ENCODE measurements around the gene SUV39H1. TPM values are rescaled to one million over a fixed set of nuclear protein-coding genes. Genes with fewer than 3 reads are reported as not detected.

The SUV39H1 gene
- polyA plus RNA-seq, 3 donors = 5.5 to 7.6 (median 6.0) TPM

DNA sequence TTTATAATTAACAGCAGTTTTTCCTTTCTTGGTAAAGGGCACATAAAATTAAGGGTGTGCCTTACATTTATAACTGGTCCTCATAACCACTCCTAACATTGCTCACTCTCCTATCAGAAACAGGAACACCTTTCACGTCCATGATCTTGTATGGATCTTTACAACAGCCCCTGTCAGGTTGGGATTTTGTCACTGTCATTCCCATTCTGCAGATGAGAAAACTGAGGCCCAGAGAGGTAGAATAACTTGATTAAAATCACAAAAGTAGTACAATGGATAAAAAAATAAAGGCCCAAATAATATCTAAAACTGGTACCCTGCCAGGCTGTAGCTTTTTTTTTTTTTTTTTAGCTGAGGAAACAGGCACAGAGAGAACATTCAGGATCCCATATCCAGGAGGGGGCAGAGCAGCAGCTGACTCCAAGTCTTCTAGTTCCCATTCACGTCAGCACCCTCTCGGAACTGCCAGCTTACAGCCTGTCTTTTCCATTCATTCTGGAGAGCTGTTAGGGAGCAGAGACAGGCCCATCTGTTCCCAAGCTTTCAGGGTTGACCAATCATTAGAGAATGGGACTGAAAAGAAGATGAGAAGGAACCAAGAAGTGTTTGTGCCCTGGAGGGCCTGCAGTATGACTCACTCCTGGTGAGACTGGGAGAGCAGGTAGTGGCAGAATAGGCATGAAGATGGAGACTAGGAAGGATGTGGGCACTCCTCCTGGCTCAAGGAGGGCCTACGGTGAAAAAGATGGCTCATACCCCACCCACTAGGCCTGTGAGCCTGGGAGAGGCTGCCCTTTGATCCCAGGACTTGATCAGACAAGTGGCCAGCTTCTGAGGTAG lies 7.3 kb downstream of the SUV39H1 start:
- DNase-seq (ENCODE audit: extremely low read depth in 1 of 11, low read depth in 9 of 11, low spot score in 4 of 11) = no peak

DNA sequence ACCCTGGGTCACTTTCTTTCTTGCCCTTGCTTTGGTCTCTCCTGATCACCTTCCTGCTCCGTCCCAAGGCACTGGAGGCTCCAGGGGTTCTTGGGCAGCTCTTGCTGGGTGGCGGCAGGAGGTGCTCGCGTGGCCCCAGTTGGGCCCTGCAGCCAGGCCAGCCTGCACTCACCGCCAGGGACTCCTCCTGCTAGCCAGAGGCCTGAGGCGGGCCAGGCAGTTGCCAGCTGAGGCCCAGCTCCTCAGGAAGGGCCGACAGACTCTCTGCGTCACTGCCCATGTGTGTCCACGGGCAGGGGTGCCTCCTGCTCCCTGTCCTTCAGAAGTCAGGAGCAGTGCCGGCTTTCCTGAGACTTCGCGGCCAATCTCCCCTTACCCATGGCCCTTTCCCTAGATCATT lies 9.3 kb downstream of the SUV39H1 start:
- DNase-seq (ENCODE audit: extremely low read depth in 1 of 11, low read depth in 9 of 11, low spot score in 4 of 11) = peak in 1 of 11 donors; percentile 22

DNA sequence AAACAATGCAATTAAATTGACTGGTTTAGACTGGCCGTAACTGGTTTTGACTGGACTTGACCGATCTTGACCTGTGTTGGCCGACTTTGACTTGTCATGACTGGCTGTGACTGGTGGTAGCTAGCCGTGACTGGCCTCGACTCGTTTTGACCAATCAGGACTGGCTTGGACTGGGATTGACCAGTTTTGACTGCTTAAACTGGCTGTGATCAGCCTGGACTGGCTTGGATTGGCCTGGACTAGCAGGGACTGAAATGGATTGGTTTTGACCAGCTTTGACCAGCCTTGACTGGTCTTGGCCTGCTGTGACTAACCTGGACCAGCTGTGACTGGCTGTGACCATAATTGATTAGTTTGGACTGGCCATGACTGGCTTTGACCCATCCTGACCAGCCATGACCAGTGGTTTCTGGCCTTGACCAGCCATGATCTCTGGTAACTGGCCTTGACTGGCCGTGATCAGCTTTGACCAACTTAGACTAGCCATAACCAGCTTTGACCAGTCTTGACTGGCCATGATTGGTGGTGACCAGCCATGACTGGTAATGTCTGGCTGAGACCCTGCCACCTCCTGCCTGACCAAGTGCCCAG lies 13.1 kb downstream of the SUV39H1 start:
- no peak for DNase-seq (ENCODE audit: extremely low read depth in 1 of 11, low read depth in 9 of 11, low spot score in 4 of 11)

DNA sequence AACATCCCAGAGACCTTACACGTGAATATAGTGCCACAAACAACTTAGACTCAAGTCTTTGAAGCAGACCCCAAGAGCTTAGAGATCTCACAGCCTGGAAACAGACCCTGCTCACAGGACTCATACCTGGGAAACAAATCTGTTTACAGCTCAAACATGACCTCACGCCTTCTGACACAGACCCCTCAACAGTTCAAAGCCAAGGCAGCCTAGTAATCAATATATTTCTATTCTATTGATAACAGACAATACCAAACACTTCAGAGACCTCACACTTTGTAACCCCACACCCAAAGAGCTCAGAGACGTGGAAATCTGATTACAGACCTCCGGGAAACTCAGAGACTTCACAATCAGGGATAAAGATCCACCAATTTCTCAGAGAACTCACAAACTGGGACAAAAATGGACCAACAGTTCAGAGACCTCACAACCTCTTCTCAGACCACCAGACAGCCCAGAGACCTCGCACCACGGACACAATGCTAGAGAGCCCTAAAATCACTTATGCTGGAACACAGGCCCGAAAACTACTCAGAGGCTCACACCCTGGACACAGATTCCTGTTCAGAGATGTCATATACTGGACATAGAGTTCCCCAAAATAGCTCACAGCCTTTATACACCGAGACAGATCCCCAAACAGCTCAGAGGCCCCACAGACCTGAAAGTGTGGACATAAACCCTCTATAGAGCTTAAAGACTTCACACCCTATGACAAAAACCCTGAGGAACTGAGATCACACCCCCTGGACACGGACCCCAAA lies 14.8 kb downstream of the SUV39H1 start:
- DNase-seq (ENCODE audit: extremely low read depth in 1 of 11, low read depth in 9 of 11, low spot score in 4 of 11) = no peak

DNA sequence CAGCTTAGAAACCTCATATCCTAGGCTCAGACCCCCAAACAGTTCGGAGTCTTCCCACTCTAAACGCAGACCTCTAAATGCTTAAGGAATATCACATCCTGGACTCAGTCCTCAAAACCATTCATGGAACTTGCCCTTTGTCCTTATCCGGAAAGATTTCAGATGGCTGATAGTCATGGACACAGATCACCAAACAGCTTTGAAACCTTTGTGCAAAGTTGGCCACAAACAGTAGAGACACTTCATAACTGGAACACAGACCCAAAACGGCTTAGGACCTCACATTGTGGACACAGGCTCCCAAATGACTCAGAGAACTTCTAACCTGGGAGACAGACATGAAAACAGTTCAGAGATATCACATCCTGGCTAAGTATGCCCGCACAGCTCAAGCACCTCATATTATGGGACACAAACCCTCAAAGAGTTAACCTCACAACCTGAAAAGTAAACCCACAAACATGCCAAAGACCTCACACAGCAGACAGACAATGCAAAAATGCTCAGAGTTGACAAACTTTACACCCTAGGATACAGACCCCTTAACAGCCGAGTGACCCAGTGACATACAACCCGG lies 15.5 kb downstream of the SUV39H1 start:
- DNase-seq (ENCODE audit: extremely low read depth in 1 of 11, low read depth in 9 of 11, low spot score in 4 of 11) = no peak

DNA sequence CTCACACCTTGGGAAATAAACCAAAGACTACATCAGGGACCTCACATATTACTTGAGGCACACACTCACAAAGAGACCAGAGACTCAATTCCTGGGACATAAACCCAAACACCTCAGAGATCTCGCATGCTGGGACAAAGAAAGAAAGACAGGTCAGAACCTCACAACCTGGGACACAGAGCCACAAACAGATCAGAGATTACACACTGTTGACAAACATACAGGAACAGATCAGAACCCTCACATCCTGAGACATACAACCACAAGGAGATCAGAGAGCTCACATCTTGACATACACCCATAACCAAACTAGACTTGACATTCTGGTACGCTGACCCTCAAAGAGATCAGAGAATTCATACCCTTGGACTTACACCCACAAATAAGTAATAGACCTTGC lies 17.3 kb downstream of the SUV39H1 start:
- DNase-seq (ENCODE audit: extremely low read depth in 1 of 11, low read depth in 9 of 11, low spot score in 4 of 11) = no peak

DNA sequence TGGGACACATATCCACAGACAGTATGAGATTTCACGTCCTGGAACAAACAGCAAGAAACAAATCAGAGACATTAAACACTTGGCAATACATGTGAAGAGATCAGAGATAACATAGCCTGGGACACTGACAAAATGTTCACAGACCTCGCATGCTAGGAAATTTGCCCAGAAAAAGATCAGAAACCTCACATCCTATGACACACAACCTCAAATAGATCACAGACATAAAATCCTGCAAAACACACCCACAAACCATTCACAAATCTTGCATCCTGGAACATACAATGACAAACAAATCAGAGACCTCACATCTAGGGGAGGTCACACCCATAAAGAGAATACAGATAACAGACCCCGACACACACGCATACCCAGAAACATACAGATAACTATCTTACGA lies 18.0 kb downstream of the SUV39H1 start:
- DNase-seq (ENCODE audit: extremely low read depth in 1 of 11, low read depth in 9 of 11, low spot score in 4 of 11) = no peak

DNA sequence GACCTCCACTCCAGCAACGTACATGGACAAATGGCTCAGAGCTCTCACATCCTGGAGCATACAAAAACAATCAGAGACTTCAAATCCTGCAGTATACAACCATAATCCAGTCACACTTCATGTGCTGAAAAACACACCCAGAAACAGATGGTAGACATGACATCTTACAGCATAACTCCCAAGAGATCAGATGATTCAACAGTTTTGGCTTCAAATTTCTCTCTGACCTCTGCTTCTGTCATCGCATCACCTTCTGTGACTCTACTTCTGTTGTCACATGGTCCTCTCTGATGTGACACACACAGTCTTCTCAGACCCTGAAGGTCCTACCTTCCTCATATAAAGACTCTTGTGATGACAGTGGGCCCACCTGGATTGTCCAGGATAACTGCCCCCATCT lies 18.5 kb downstream of the SUV39H1 start:
- DNase-seq (ENCODE audit: extremely low read depth in 1 of 11, low read depth in 9 of 11, low spot score in 4 of 11) = no peak

DNA sequence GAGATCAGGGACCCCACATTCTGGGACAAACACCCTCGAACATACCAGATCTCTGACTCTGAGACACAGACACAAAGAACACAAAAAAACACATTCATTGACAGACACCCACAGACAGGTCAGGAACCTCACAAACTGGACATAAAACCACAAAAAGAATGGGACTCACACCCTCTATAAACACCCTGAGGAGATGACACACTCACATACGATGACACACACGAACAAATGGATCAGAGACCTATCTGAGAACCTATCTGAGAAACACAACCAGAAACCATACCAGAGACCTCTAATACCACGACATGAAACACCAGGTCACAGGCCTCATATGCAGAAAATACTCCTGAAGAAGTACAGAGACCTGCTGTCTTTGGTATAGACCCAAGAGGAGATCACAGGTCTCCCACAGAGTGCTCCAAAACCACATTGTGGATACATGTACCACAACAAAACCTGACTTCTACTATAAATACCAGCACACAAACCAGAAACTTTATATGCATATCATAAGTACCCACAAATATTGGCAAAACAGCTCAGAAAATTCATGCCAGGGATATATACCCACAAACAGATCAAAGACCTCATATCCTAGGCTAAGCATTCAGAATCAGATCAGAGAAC lies 19.5 kb downstream of the SUV39H1 start:
- no peak for DNase-seq (ENCODE audit: extremely low read depth in 1 of 11, low read depth in 9 of 11, low spot score in 4 of 11)

DNA sequence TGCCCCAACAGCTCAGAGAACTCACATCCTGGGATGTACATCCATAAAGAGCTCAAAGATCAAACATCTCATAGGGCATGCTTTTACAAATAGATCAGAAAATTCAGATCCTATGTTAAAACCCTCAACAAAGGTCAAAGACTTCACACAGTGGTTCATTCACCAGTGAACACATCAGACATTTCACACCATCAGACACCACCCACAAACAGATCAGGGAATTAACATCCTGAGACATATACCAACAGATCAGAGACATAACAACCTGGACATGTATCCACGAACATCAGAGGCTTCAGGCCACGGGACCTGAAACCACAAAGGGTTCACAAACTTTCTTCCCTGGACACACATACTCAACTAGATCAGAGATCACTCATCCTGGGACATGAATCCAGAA lies 23.4 kb downstream of the SUV39H1 start:
- no peak for DNase-seq (ENCODE audit: extremely low read depth in 1 of 11, low read depth in 9 of 11, low spot score in 4 of 11)

DNA sequence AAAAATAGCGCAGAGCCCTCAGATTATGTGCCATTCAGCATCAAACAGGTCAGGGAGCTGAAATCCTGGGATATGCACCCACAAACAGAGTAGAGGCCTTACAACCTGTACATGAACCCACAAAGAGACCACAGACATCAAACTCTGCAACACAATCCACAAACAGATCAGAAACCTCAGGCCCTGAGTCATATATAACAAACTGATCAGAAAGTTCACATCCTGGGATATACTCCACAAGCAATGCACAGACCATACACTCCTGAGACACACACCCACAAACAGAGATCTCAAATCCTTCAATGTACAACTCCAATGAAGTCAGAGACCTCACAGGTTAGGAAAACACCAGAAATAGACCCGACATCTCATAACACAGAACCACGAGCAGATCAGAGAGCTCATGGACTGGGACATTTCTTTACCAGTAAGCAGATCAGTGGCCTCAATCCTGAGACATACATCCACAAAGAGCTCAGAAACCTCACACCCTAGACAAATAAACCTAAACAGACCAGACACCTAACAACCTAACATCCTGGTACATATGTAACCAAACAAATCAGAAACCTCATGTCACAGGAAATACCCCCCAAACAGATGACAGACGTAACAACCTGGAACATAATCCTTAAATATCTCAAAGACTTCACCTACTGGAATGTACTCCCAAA lies 24.2 kb downstream of the SUV39H1 start:
- DNase-seq (ENCODE audit: extremely low read depth in 1 of 11, low read depth in 9 of 11, low spot score in 4 of 11) = no peak

DNA sequence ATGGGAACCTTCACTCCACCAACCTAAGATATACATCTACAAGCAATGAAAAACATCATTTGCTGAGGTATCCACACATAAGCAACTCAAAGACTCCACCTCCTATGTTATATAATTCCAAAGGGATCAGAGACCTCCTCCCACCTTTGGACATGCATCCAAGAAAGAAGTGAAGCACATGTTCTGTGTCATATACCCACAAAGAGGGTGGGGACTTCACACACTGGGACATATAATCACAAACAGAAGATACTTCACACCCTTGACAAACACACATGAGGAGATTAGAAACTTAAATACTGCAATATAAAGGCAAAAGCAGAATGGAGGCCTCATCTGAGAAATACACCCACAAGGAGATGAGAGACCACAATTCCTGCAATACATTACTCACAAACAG lies 25.4 kb downstream of the SUV39H1 start:
- DNase-seq (ENCODE audit: extremely low read depth in 1 of 11, low read depth in 9 of 11, low spot score in 4 of 11) = no peak

DNA sequence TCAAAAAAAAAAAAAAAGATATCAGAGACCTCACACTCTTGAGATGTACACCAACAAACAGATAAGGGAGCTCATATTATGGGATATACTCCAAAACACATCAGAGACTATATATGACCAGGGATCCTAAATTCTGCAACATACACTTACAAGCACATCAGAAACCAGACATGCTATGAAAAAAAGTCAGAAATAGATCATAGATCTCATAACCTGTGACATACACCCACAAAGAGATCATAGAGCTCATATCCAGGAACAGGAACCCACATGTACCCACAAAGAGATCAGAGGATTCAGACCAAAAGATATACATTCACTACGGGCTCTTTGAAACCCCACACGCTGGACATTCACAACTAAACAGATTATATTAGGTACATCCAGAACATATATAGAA lies 30.1 kb downstream of the SUV39H1 start:
- DNase-seq (ENCODE audit: extremely low read depth in 1 of 11, low read depth in 9 of 11, low spot score in 4 of 11) = no peak

DNA sequence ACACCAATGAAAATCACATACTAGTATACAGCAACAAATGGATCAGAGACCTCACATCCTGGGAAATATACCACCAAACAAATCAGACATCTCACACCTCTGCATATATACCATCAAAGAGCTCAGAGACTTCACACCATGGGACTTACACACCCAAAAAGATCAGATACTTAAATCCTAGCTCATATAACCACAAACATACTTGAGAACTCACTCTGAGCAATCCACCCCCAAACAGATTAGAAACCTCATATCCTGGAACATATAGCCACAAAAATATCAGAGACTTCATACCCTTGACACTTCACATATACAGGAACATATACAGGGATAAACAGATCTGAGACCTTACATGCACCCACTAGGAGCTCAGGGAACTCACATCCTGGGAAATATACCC lies 32.1 kb downstream of the SUV39H1 start:
- no peak for DNase-seq (ENCODE audit: extremely low read depth in 1 of 11, low read depth in 9 of 11, low spot score in 4 of 11)

DNA sequence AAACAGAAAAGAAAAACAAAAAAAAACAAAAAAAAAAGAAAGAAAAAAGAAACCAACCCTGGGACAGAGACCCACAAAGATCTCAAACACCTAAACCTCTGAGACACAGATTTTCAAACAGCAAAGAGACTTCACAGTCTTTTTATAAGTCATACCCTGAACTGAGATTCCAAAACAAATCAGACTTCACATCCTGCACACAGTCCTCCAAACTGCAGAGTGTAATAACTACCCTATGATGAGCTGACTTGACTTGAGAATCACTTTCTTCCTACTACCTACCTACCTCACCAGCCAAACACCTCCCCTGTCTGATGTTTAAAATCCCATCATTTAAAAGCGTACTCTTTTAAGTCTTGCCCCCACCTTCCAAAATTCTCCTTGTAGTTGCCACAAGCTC lies 39.8 kb downstream of the SUV39H1 start:
- no peak for DNase-seq (ENCODE audit: extremely low read depth in 1 of 11, low read depth in 9 of 11, low spot score in 4 of 11)

DNA sequence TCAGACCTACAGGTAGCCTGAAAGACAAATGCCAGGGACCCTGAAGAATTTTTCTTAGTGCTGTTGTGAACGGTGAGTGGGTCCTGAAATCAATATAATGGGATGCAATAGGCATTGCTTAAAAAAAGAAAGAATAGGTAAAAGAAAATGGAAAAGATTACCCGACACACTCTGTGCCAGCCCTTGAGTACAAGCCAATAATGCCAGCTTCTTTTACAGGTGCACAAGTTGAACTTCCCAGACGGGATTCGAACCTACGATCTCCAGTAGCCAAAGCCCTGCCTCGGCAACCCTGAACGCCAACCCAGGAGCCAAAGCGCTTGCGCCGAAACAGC lies 40.3 kb downstream of the SUV39H1 start:
- DNase-seq (ENCODE audit: extremely low read depth in 1 of 11, low read depth in 9 of 11, low spot score in 4 of 11) = no peak

DNA sequence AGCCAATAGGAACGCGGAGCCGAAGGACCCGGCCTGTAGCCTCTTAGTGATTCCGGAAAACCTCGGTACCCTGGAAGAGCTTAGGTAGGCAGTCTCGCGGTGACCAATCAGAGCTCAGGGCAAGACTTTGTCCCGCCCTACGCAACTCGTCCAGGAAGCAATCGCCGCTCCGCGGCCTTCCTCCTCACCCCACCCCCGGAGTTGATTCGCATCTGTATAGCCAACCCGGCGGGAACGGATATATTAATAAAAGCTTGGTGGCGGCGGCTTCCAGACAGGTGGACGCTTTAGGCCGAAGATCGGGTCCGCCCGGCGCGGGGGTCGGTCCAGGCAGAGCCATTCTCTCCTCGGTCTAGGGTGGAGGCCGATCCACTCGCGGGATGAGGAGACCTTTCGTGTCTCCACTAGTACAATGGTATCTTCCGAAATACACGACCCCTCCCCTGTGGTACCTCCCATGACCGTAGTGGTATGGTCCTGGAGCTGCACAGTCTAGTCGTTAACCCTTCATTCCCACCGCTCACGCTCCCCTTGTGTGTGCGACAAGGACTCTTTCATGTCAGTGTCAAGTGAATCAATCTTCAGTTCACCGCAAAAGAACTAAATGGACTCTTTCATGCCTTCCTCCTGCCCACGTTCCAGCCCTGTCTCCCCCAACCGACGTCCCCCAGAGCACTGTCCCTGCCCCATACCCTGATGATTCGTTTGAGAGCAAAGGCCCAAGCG lies 40.8 kb downstream of the SUV39H1 start:
- DNase-seq (ENCODE audit: extremely low read depth in 1 of 11, low read depth in 9 of 11, low spot score in 4 of 11) = peak; percentile 77 to 96 (median 90)

DNA sequence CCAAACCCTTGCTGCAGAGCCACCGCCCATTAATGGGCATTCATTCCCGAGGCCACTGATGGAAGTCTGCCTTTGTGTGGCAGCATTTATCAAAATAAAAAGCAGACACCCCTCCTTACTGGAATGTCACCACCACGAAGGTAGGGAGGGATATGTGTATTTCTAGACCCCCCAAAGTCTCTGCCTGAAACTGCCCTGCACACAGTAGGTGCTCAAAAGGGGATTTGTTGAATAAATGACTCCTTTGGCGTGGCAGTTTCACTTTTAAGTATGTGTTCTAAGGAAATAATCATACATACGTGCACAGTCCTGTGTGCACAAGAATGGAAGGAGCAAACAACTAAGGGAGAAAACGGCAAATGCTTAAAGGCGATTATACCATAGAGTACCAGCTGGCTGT lies 41.4 kb downstream of the SUV39H1 start:
- no peak for DNase-seq (ENCODE audit: extremely low read depth in 1 of 11, low read depth in 9 of 11, low spot score in 4 of 11)
